ENCODE data around the gene UPK3A.
"Not testable (repeated sequence)": the region's sequence is repeated elsewhere in the genome, so short reads cannot be mapped to it uniquely, and the experiment has no call there.

The UPK3A gene

GRCh38 chr22:45270095-45271020 is 14.4 kb upstream of the UPK3A start:
- peak overlapping the region; percentile 87 to 100 (median 95) for H3K4me2 ChIP-seq
- no peaks in the 10 kb centered on the region for H3K9me3 ChIP-seq (replicated peaks in 1 of 11)
- H4K20me1 ChIP-seq: no peaks in the 10 kb centered on the region

GRCh38 chr22:45271667-45272201 is 13.0 kb upstream of the UPK3A start:
- no peak overlapping the region for H3K4me3 ChIP-seq
- peaks cover 14 to 49% (median 32%) of the 10 kb centered on the region in 10 experiments for H3K4me1 ChIP-seq
- H3K36me3 ChIP-seq: no peaks in the 10 kb centered on the region
- no peaks in the 10 kb centered on the region for H3K9me3 ChIP-seq (replicated peaks in 1 of 11)
- no peaks in the 10 kb centered on the region for H4K20me1 ChIP-seq
- H3K4me2 ChIP-seq: peak overlapping the region in 5 of 11 experiments; percentile 38 to 100 (median 85); a peak in 10 of 22 replicates
- H3K27ac ChIP-seq: peak overlapping the region in 3 of 11 experiments; percentile 25 to 54 (median 53); a peak in 7 of 22 replicates
- no peak for TF ChIP-seq Cebpa-rat (IDR thresholded peaks at IDR 0.05)
- H3K27me3 ChIP-seq: peaks cover 0 to 12% (median 7%) of the 10 kb centered on the region in 11 experiments; a peak in 12 of 22 replicates
- no peak overlapping the region; a peak in 1 of 22 replicates for H3K9ac ChIP-seq

More at GRCh38 chr22:45270095-45271020, 14.4 kb upstream of the UPK3A start:
- peaks cover 23 to 58% (median 38%) of the 10 kb centered on the region in 10 experiments for H3K4me1 ChIP-seq
- H3K27me3 ChIP-seq: peaks cover 0 to 12% (median 7%) of the 10 kb centered on the region in 11 experiments; a peak in 12 of 22 replicates
- H3K9ac ChIP-seq: peak overlapping the region in 1 of 11 experiments; percentile 59; a peak in 3 of 22 replicates
- peak overlapping the region in 1 of 10 experiments; percentile 52; a peak in 1 of 20 replicates for H3K4me3 ChIP-seq
- no peak overlapping the region; a peak in 1 of 22 replicates for H3K27ac ChIP-seq
- H3K36me3 ChIP-seq: no peaks in the 10 kb centered on the region
- TF ChIP-seq Cebpa-rat (IDR thresholded peaks at IDR 0.05): no peak

GRCh38 chr22:45272498-45272897 is 12.3 kb upstream of the UPK3A start:
- H3K36me3 ChIP-seq: no peaks in the 10 kb centered on the region
- peak overlapping the region in 4 of 11 experiments; percentile 1 to 55 (median 22); a peak in 4 of 22 replicates for H3K9ac ChIP-seq
- no peaks in the 10 kb centered on the region for H4K20me1 ChIP-seq
- peaks cover 0 to 12% (median 7%) of the 10 kb centered on the region in 11 experiments; a peak in 12 of 22 replicates for H3K27me3 ChIP-seq
- H3K4me2 ChIP-seq: peak overlapping the region in 5 of 11 experiments; percentile 38 to 100 (median 85); a peak in 9 of 22 replicates
- peaks cover 14 to 49% (median 32%) of the 10 kb centered on the region in 10 experiments for H3K4me1 ChIP-seq
- no peaks in the 10 kb centered on the region for H3K9me3 ChIP-seq (replicated peaks in 1 of 11)
- no peak for TF ChIP-seq Cebpa-rat (IDR thresholded peaks at IDR 0.05)
- peak overlapping the region in 5 of 11 experiments; percentile 25 to 54 (median 40); a peak in 6 of 22 replicates for H3K27ac ChIP-seq
- H3K4me3 ChIP-seq: no peak overlapping the region

- Histone ChIP-seq H3K4me2 (peak overlapping the region in 3 of 11 experiments; percentile 4 to 21 (median 12); a peak in 3 of 22 replicates), H4K20me1 (no peaks in the 10 kb centered on the region), H3K9me3 (replicated peaks in 1 of 11) (no peaks in the 10 kb centered on the region)
Observed at GRCh38 chr22:45273452-45274075, 11.2 kb upstream of the UPK3A start.

GRCh38 chr22:45276507-45277105 is 8.1 kb upstream of the UPK3A start:
- no peaks in the 10 kb centered on the region for H3K27me3 ChIP-seq
- H3K27ac ChIP-seq: no peak overlapping the region

More at GRCh38 chr22:45273452-45274075, 11.2 kb upstream of the UPK3A start:
- Histone ChIP-seq H3K27ac (peak overlapping the region in 1 of 11 experiments; percentile 26; a peak in 2 of 22 replicates), H3K4me3 (no peak overlapping the region), H3K36me3 (no peaks in the 10 kb centered on the region), H3K27me3 (peaks cover 0 to 9% (median 7%) of the 10 kb centered on the region in 11 experiments; a peak in 12 of 22 replicates), H3K9ac (0 out of 22 replicates have a peak overlapping the region, but pooled peaks of 1 of the 11 experiments have one; percentile 13), H3K4me1 (peaks cover 14 to 54% (median 33%) of the 10 kb centered on the region in 10 experiments)
- no peak for TF ChIP-seq Cebpa-rat (IDR thresholded peaks at IDR 0.05)

GRCh38 chr22:45277720-45278119 is 7.0 kb upstream of the UPK3A start:
- not testable (repeated sequence) for H3K4me3 ChIP-seq; H3K9me3 ChIP-seq (replicated peaks in 1 of 11)
- peak overlapping the region in 2 of 11 experiments; percentile 5 to 86; a peak in 3 of 22 replicates for H3K27ac ChIP-seq

More at GRCh38 chr22:45276507-45277105, 8.1 kb upstream of the UPK3A start:
- Histone ChIP-seq H3K9ac (no peak overlapping the region), H4K20me1 (no peaks in the 10 kb centered on the region), H3K4me2 (no peak overlapping the region), H3K4me3 (no peak overlapping the region), H3K36me3 (no peaks in the 10 kb centered on the region), H3K4me1 (peaks cover 10 to 58% (median 37%) of the 10 kb centered on the region in 10 experiments), H3K9me3 (replicated peaks in 1 of 11) (no peaks in the 10 kb centered on the region)
- TF ChIP-seq Cebpa-rat (IDR thresholded peaks at IDR 0.05): no peak

GRCh38 chr22:45278125-45278524 is 6.6 kb upstream of the UPK3A start:
- no peak for TF ChIP-seq Cebpa-rat (IDR thresholded peaks at IDR 0.05)
- H3K27me3 ChIP-seq: no peaks in the 10 kb centered on the region
- H3K9me3 ChIP-seq (replicated peaks in 1 of 11): no peaks in the 10 kb centered on the region

More at GRCh38 chr22:45277720-45278119, 7.0 kb upstream of the UPK3A start:
- not testable (repeated sequence) for H4K20me1 ChIP-seq, H3K4me2 ChIP-seq, H3K27me3 ChIP-seq, H3K9ac ChIP-seq, H3K36me3 ChIP-seq
- peaks cover 10 to 56% (median 38%) of the 10 kb centered on the region in 10 experiments for H3K4me1 ChIP-seq

GRCh38 chr22:45280587-45280980 is 4.2 kb upstream of the UPK3A start:
- Histone ChIP-seq H3K4me3 (0 out of 20 replicates have a peak overlapping the region, but pooled peaks of 1 of the 10 experiments have one; percentile 38), H3K9ac (peak overlapping the region in 6 of 11 experiments; percentile 28 to 74 (median 65); a peak in 7 of 22 replicates), H4K20me1 (no peaks in the 10 kb centered on the region), H3K36me3 (no peaks in the 10 kb centered on the region), H3K27me3 (peaks cover 0 to 14% (median 8%) of the 10 kb centered on the region in 11 experiments; a peak in 16 of 22 replicates), H3K4me1 (peaks cover 18 to 63% (median 43%) of the 10 kb centered on the region in 10 experiments), H3K27ac (peak overlapping the region in 8 of 11 experiments; percentile 56 to 86 (median 83); a peak in 16 of 22 replicates), H3K4me2 (peak overlapping the region in 8 of 11 experiments; percentile 49 to 84 (median 70); a peak in 15 of 22 replicates), H3K9me3 (replicated peaks in 1 of 11) (no peaks in the 10 kb centered on the region)
- no peak for TF ChIP-seq Cebpa-rat (IDR thresholded peaks at IDR 0.05)

More at GRCh38 chr22:45278125-45278524, 6.6 kb upstream of the UPK3A start:
- H3K9ac ChIP-seq: no peak overlapping the region
- no peaks in the 10 kb centered on the region for H4K20me1 ChIP-seq
- H3K4me3 ChIP-seq: no peak overlapping the region
- peak overlapping the region in 4 of 11 experiments; percentile 33 to 86 (median 82); a peak in 5 of 22 replicates for H3K27ac ChIP-seq
- H3K4me2 ChIP-seq: peak overlapping the region in 4 of 11 experiments; percentile 63 to 84 (median 77); a peak in 6 of 22 replicates
- H3K4me1 ChIP-seq: peaks cover 10 to 54% (median 38%) of the 10 kb centered on the region in 10 experiments
- no peaks in the 10 kb centered on the region for H3K36me3 ChIP-seq

All from BLaER1 treated with 17β-estradiol and CSF1 and Interleukin-3, amounts not matched to agents 10 nM and 100 nM (cell line).